Esophagus muscularis mucosa (tissue), 3 donors: Measurements from ENCODE around the gene FBXO2.

Experiments used
- POLR2A ChIP-seq: fragments of 450-650 bp; IDR thresholded peaks from one replicate; pipeline ENCODE4 v1.6.1; 2017; ENCODE audit warnings: antibody characterized with exemption, moderate library complexity, mild to moderate bottlenecking, low read depth
- TF ChIP-seq, protein P1 (sequence below), 3 experiments: fragments of 200-600 bp in 2 of 3; fragments of 450-650 bp in 1 of 3; sonication (generic) in 2 of 3; IDR thresholded peaks; one replicate each; pipeline ENCODE4 v1.5.1; 2017 to 2019; ENCODE audit warnings: antibody characterized with exemption in 3 of 3, mild to moderate bottlenecking in 2 of 3, moderate library complexity in 1 of 3

DNA sequence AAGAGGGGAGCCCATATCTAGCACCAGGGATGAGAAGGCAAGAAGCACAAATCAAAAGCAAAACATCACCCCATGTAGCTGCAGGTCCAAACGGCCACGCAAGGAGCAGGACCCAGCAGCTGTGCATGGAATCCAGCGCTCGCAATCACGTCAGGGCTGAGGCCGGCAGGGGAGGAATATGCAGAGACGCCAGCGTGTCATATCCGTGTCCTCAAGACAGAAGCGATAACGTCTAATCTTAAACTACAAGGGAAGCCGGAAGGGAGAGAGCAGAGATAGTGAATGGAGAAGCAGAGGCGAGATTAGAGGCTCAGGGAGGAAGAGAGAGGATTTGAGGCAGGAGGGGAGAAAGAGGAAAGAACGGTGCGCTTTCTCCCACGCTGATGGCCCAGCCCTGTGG is 39.1 kb downstream of the FBXO2 start:
- TF ChIP-seq, protein P1, sequence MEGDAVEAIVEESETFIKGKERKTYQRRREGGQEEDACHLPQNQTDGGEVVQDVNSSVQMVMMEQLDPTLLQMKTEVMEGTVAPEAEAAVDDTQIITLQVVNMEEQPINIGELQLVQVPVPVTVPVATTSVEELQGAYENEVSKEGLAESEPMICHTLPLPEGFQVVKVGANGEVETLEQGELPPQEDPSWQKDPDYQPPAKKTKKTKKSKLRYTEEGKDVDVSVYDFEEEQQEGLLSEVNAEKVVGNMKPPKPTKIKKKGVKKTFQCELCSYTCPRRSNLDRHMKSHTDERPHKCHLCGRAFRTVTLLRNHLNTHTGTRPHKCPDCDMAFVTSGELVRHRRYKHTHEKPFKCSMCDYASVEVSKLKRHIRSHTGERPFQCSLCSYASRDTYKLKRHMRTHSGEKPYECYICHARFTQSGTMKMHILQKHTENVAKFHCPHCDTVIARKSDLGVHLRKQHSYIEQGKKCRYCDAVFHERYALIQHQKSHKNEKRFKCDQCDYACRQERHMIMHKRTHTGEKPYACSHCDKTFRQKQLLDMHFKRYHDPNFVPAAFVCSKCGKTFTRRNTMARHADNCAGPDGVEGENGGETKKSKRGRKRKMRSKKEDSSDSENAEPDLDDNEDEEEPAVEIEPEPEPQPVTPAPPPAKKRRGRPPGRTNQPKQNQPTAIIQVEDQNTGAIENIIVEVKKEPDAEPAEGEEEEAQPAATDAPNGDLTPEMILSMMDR (IDR thresholded peaks at IDR 0.05): no peak
- no peak for TF ChIP-seq POLR2A
